Stimulated activated CD4-positive, alpha-beta T cell treated with anti-CD3 and anti-CD28 coated beads, Interleukin-4, amount 100 ng/mL, for 4 hours (primary cell): ENCODE data around the gene GLTPD2.

Experiments
- DNase-seq, 2 experiments: peaks; one replicate each; pipeline ENCODE4 v3.0.0-alpha.2; 2020

Gene GLTPD2

DNA sequence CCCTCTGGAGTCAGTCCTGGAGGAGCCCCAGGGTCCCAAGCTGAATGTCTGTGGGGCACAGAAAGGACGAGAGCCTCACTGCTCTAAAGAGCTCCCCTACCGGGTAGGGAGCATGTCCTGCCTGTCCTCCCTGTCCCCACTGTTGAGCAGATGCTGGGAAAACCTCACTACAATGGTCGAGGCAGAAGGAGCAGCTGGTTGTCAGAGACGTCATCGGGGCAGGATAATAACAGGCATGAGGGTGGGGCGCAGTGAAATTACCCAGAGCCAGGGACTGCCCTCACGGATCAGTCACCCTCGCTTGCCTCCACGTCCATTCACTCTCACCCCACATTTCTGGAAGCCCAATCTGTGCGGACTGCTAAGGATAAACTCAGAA is 16.5 kb upstream of the GLTPD2 start:
- DNase-seq: no peak

GRCh38 chr17:4777969-4778760 is 10.6 kb upstream of the GLTPD2 start:
- DNase-seq: no peak

DNA sequence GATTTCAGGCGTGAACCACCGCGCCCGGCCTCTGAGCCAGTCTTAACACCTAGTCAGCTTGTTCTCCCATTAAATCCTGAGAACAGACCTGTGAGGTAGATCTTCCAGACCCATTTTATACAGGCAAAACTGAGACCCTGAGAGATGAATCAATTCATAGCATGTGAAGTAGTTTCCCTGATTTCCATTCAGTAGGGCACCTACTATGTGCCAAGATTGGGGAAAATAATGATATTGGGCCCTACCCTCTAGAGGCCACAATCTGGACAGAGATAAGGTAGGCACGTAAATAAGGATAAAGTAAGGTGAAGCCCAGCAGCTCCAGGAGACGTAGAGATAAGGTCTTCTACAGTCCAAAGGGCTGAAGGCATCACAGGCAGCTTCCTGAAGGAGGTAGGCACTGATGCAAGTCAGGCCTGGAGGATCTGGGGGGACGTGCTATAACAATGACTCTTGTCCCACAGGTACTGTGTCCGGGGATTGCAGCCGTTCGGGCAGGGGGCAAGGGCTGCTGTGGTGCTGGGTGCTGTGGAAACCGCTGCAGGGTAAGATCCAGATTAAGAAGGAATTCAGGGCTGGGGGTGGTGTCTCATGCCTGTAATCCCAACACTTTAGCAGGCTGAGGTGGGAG is 8.3 kb upstream of the GLTPD2 start:
- DNase-seq: no peak

- no peak for DNase-seq
Observed at GRCh38 chr17:4782652-4783051, 6.1 kb upstream of the GLTPD2 start.

- no peak for DNase-seq
Observed at GRCh38 chr17:4785311-4786105, 3.3 kb upstream of the GLTPD2 start.

DNA sequence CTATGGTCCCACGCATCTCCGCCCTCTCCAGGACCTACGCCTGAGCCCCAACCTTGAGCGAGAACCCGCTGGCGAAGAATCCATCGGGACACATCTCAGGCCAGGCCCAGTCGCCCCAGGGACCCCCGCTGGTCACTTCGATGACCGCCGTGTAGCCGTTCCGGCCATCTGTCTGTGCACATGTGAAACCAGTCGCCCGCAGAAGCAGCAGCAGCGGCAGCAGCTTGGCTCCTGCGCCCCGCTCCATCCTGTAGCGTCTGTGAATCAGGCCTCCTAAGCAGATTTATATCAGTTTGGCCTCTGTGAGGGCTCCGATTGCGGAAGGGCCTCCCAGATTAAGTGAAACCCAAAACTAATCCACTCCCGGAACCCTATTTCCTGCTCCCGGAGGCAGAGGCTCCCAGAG is 2.7 kb upstream of the GLTPD2 start, which contains the start of gene VMO1:
Gene VMO1 (minus strand): TSS at position 259 of the 406 bp plus-strand sequence. CDS start 12 bp downstream, at position 247.
- DNase-seq: no peak

- no peak for DNase-seq
Observed at GRCh38 chr17:4786516-4786915, 2.2 kb upstream of the GLTPD2 start.

DNA sequence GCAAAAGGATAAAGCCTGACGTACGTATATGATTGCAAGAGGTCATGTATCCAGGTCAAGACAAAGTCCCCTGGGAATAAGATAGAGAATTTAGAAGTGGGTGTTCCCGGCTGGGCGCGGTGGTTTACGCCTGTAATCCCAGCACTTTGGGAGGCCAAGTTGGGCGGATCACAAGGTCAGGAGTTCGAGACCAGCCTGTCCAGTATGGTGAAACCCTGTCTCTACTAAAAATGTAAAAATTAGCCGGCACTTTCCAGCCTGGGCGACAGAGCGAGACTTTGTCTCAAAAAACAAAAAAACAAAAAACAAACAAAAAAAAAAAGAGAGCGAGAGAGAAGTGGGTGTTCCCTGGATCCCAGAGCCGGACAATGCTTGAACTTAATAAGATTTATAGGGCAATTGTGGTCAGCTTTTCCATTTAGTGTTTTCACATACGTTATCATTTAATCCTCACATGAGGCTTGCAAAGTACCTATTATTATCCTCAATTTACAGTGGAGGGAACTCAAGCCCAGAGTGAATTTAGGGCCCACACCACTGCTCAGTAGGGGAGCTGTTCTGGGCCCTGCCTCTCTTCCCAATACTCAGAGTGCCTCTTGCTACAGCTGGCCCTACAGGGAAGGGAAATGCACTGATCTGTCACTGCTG is 481 bp upstream of the GLTPD2 start:
- DNase-seq: no peak

DNA sequence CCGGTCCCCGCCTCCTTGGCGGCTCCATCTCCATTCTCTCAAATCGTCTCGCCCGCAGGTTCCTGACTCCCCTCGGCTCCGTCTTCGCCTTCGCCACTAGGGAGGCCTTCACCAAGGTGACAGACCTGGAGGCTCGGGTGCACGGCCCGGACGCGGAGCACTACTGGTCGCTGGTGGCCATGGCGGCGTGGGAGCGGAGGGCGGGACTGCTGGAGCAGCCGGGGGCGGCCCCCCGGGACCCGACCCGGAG is 862 bp downstream of the GLTPD2 start:
- DNase-seq: no peak

- DNase-seq: peak; percentile 74 to 79
Observed at GRCh38 chr17:4789951-4790704, 1.4 kb downstream of the GLTPD2 start.

GRCh38 chr17:4790705-4791088 is 1.9 kb downstream of the GLTPD2 start:
- DNase-seq: no peak

GRCh38 chr17:4795168-4795567 is 6.4 kb downstream of the GLTPD2 start:
- DNase-seq: no peak

- peak in 1 of 2 experiments; percentile 27 for DNase-seq
Observed at GRCh38 chr17:4796552-4796920, 7.8 kb downstream of the GLTPD2 start.

- no peak for DNase-seq
Observed at GRCh38 chr17:4800462-4801196, 11.9 kb downstream of the GLTPD2 start.

DNA sequence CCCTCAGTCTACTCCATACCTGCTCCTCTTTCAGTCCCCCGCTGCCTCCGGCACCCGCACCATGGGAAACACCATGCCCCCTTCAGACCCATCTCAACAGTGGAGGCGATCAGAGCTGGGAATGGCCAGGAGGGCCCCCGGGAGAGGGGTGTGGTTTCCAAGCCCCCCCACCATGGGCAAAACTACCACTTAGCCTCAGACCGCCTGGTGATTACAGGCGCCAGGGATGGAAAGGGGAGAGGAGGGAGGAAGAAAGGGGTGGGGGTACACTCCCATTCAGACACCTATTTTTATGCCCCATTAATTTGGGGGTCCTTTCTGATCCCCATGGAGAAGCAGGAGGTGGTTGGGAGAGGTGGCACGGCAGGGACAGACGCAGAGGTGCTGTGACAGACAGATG is 13.5 kb downstream of the GLTPD2 start, which contains the start of gene C17orf114:
Gene C17orf114 (minus strand): TSS at position 101 of the 400 bp plus-strand sequence.
- DNase-seq: no peak

- DNase-seq: no peak
Observed at GRCh38 chr17:4806456-4806776, 17.7 kb downstream of the GLTPD2 start.

DNA sequence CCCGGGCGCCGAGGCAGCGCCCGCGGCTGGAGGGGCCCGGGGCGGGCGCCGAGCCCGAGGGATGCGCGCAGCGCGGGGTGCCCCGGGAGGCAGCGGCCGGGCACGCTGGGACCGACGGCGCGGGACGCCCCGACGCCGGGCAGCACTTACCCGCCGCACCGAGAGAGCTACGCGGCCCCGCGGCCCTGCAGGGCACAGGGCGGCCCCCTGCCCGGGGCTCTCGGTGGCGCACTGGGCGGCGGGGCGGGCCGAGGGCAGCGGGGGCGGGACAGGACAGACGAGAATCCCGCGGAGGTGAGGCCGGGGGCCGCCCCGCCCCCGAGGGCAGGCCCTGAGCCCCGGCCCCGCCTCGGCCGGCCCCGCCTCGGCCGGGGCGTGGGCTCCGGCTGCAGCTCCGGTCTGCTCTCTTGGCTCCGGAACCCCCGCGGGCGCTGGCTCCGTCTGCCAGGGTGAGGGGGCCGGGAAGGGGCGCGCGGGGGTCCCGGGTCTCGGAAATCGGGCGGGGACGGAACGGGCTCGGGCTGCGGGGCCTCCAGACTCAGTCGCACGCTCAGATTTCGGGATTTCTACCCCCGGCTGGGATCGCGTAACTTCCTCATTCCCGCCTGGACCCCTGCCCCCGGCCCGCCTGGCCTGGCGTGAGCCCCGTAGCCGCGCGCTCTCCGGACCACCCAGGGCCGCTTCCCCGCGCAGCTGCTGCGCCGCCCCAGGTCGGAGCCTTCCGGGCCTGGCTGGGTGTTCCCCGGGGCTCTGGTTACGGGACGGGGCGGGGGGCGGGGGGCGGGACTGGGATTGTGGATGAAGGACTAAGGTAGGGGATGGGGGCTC is 18.2 kb downstream of the GLTPD2 start, which contains the start of gene PLD2:
Gene PLD2 (plus strand): TSS at position 376 of the 828 bp plus-strand sequence. CDS start 621 bp downstream, outside the sequence.
- DNase-seq: peak; percentile 78 to 87

- DNase-seq: no peak
Observed at GRCh38 chr17:4807605-4808377, 19.0 kb downstream of the GLTPD2 start.

DNA sequence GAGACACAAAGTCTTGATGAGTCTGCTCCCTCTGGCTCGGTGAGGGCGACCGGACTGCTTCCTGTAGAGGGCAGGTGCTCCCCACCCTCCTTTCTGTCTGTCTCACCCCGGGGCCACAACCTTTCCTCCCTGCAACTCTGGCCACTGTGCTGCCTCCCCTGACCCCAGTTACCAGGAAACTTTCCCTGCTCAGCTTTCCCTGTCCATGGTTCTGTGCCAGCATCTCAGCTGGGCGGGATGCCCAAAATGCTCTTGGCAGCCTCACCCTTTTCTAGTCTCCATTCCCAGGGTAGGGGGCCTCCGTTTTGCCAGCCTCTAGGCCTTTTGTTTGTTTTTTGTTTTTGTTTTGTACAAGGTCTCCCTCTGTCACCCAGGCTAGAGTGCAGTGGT is 19.6 kb downstream of the GLTPD2 start:
- DNase-seq: no peak

DNA sequence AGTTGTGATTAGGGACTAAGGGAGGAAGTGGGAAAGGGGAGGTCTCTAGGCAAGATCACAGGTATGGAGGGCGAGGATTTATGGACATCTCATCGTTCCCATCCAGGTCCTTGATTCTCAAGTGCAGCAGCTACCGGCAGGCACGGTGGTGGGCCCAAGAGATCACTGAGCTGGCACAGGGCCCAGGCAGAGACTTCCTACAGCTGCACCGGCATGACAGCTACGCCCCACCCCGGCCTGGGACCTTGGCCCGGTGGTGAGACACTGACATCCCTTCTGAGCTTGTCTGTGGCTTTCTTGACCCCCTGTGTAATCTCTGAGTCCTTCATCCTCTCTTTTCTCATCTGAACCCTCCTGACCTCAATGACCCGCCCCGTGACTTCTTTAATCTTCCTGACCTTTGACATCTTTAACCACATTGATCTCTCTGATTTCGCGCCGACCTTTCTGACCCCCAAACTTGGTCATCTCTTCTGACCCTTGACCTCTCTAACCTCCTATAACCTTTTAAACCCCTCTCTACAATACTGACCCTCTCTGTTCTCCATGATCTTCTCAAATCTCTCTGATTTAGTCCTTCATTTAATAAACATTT is 22.0 kb downstream of the GLTPD2 start:
- DNase-seq: no peak
